C4-2B (cell line): ENCODE measurements around the gene EIF3L.

ENCODE experiments used
- CTCF ChIP-seq: fragments of 450-650 bp; conservative IDR thresholded peaks from 2 replicates; pipeline ENCODE4 v1.5.1; 2017; ENCODE audit warnings: mild to moderate bottlenecking
- ZFX ChIP-seq: fragments of 450-650 bp; IDR thresholded peaks from 2 replicates; pipeline ENCODE4 v1.6.1; 2017

- TF ChIP-seq CTCF (no peak; the same call in 1 of the 2 replicates), ZFX (no peak)
These were observed 56.5 kb downstream of the EIF3L start, which contains the start of gene MICALL1 for GRCh38 chr22:37905534-37906363.
